Body of pancreas (tissue), 4 donors: ENCODE measurements around the gene HGFAC. TPM values are rescaled to one million over a fixed set of nuclear protein-coding genes. Genes with fewer than 3 reads are reported as not detected.
A peak's percentile ranks its signal among the peaks of the same experiment; 100 is the strongest.

Experiments
- ATAC-seq: fragments of 150-250 bp; one replicate; pipeline ENCODE4 v1.9.1; 2016
- DNase-seq, 4 donors: peaks; one replicate each; pipeline ENCODE4 v3.0.0-alpha.2; 2019
- H3K27ac ChIP-seq, 4 donors: fragments of 200-600 bp; sonication (generic); 1 replicate in 3 of 4; 2 replicates in 1 of 4; pipeline versions ENCODE4 v1.5.1 to v1.6.1; 2016 to 2019; ENCODE audit warnings: mild to moderate bottlenecking in 1 of 4, mixed read lengths in 1 of 4, moderate library complexity in 1 of 4
- H3K27me3 ChIP-seq, 2 donors: fragments of 200-600 bp; sonication (generic); one replicate each; pipeline ENCODE4 v1.6.0; 2016; ENCODE audit warnings: mild to moderate bottlenecking in 1 of 2
- H3K36me3 ChIP-seq, 2 donors: fragments of 200-600 bp; sonication (generic); replicated peaks in 1 of 2; 2 replicates each; pipeline ENCODE4 v1.5.1; 2016; ENCODE audit warnings: low read depth in 2 of 2; ENCODE audit not compliant: insufficient read depth in 1 of 2
- H3K4me1 ChIP-seq: fragments of 200-600 bp; sonication (generic); one replicate; pipeline ENCODE4 v1.6.0; 2016
- H3K4me3 ChIP-seq, 2 donors: fragments of 200-600 bp; sonication (generic); 1 replicate in 1 of 2; 2 replicates in 1 of 2; pipeline ENCODE4 v1.5.1; 2016 to 2019
- H3K9me3 ChIP-seq, 3 donors: fragments of 200-600 bp; sonication (generic); 1 replicate in 2 of 3; 2 replicates in 1 of 3; pipeline ENCODE4 v1.5.1; 2016
- POLR2A ChIP-seq, 3 donors: fragments of 450-650 bp; IDR thresholded peaks; one replicate each; pipeline ENCODE4 v1.6.1; 2016; ENCODE audit warnings: antibody characterized with exemption in 3 of 3, mild to moderate bottlenecking in 2 of 3
- WGBS, 2 donors: methylation state at CpG; one replicate each; pipeline ENCODE4 v1.1.5; 2017; 5-methylcytosine and 5-hydroxymethylcytosine counted together
- intact Hi-C: fragments of 100-400 bp; cut with DNase I; formaldehyde crosslinking; loops from one replicate; pipeline ENCODE4 v1.15.1; 2023
- total RNA-seq, 2 donors: library from RNA; depleted of rRNA; stranded (reverse); fragments of >200 nt; gene quantifications; one replicate each; pipeline ENCODE4 v1.1.0, GENCODE V29; 2016
- TF ChIP-seq, protein P1 (sequence below), 7 experiments: fragments of 450-650 bp in 4 of 7; fragments of 200-600 bp in 3 of 7; sonication (generic) in 3 of 7; IDR thresholded peaks; one replicate each; pipeline ENCODE4 v1.5.1; 2016 to 2019; ENCODE audit warnings: antibody characterized with exemption in 7 of 7

The HGFAC gene
- total RNA-seq, 2 donors from 2014 or later, result 0.78 TPM; not detected in 1

DNA sequence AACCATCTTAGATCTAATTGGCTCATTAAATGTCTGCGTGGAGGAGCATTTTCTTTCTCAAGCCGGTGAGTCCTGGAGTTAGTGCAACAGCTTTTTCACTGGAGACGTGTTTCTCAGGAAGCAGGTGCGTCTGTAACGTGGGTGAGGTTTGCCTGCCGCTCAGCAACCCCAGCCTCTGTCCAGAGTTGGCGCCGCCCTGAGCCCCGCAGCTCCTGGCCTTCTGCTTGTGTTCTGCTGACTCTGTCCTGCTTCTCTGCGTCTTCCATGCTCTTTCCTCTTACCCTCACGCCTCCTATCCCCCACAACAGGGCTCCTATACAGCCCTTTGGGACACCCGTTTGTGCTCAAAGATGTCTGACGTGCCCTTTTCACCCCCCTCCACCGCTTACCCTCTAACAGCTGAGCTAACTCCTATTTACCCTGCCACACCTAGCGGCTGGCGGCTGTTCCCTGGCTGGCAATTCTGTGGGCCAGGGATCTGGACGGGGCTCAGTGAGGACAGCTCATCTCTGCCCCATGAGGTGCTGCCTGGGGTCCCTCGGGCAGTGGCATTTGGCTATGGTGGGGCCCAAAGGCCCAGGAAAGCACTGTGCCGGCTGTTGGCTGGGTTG lies 40.1 kb downstream of the HGFAC start:
- DNase-seq, result no peak
- intact Hi-C loops, result loop anchor here (2.0 kb wide), 1 partner anchor 137 kb away; no protein-coding TSS in a partner anchor
- H3K4me1 ChIP-seq, result peaks cover 22% of the 10 kb centered on the region

DNA sequence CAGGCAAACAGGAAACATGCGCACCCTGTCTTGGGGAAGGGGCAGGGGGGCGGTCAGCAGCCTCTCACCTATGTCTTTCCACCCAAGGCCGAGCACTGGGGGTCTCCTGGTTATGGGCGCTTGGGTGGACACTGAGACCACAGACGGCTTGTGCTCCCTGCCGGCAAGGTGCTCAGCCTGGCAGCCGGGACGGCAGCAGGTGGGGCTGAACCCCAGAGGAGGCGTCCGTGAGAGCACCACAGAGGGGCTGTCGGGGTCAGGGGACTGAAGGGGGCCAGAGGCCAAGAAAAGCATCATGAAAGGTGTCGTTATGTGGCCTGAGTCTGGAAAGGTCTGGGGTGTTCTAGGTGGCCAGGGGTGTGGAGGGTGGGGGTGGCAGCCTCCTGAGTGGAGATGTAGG lies 40.9 kb downstream of the HGFAC start:
- H3K4me1 ChIP-seq, result peaks cover 22% of the 10 kb centered on the region
- intact Hi-C loops, result loop anchor here (2.0 kb wide), 1 partner anchor 138 kb away; no protein-coding TSS in a partner anchor
- no peak overlapping the region for H3K27ac ChIP-seq
- WGBS, 2 donors, result 87 to 89% methylated on average over 9 to 12 of the region's 12 CpGs
- no peak for DNase-seq
- no peak for ATAC-seq
- H3K27me3 ChIP-seq, result no peaks in the 10 kb centered on the region
- no peak overlapping the region for H3K4me3 ChIP-seq
- H3K9me3 ChIP-seq, result no peaks in the 10 kb centered on the region
- H3K36me3 ChIP-seq, result no peaks in the 10 kb centered on the region
- TF ChIP-seq, protein P1, sequence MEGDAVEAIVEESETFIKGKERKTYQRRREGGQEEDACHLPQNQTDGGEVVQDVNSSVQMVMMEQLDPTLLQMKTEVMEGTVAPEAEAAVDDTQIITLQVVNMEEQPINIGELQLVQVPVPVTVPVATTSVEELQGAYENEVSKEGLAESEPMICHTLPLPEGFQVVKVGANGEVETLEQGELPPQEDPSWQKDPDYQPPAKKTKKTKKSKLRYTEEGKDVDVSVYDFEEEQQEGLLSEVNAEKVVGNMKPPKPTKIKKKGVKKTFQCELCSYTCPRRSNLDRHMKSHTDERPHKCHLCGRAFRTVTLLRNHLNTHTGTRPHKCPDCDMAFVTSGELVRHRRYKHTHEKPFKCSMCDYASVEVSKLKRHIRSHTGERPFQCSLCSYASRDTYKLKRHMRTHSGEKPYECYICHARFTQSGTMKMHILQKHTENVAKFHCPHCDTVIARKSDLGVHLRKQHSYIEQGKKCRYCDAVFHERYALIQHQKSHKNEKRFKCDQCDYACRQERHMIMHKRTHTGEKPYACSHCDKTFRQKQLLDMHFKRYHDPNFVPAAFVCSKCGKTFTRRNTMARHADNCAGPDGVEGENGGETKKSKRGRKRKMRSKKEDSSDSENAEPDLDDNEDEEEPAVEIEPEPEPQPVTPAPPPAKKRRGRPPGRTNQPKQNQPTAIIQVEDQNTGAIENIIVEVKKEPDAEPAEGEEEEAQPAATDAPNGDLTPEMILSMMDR (IDR thresholded peaks at IDR 0.05), result no peak
- no peak for TF ChIP-seq POLR2A (IDR thresholded peaks at IDR 0.05)

More for the DNA sequence above, 40.1 kb downstream of the HGFAC start:
- no peak overlapping the region for H3K27ac ChIP-seq
- no peaks in the 10 kb centered on the region for H3K36me3 ChIP-seq
- WGBS, 2 donors, result 82 to 91% methylated on average over 17 to 19 of the region's 19 CpGs
- H3K4me3 ChIP-seq, result no peak overlapping the region
- H3K27me3 ChIP-seq, result no peaks in the 10 kb centered on the region
- H3K9me3 ChIP-seq, result no peaks in the 10 kb centered on the region
- TF ChIP-seq, protein P1 (IDR thresholded peaks at IDR 0.05), result no peak
- TF ChIP-seq POLR2A (IDR thresholded peaks at IDR 0.05), result no peak
- ATAC-seq, result no peak

DNA sequence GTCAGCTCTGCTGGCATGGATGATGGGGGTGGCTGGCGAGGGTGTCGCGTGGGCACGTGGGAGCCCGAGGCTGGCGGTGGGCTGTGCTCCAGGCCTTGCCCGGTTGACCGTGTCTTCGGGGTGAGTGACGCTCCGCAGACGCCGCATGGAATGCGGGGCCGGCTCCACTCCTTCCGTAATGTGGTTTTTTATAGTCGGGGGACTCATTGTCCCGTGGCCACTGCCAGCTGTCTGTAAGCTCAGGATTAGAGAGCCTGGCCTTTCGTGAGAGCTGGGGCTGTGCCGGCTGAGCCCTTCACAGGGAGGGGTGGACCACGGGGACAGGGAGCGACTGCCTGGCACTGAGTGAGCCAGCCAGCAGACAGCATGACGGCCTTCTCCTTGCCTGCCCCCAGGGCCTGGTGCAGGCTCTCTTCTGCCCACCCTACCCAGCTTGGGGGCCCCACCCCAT lies 41.7 kb downstream of the HGFAC start:
- H3K27me3 ChIP-seq, result no peaks in the 10 kb centered on the region
- H3K4me1 ChIP-seq, result peaks cover 22% of the 10 kb centered on the region
- no peaks in the 10 kb centered on the region for H3K36me3 ChIP-seq
- DNase-seq, result no peak
- no peak for TF ChIP-seq POLR2A (IDR thresholded peaks at IDR 0.05)
- TF ChIP-seq, protein P1 (IDR thresholded peaks at IDR 0.05), result no peak
- ATAC-seq, result no peak
- intact Hi-C loops, result loop anchor here (2.0 kb wide), 1 partner anchor 139 kb away; no protein-coding TSS in a partner anchor
- peak overlapping the region in 1 of 4 donors; percentile 16 for H3K27ac ChIP-seq
- H3K9me3 ChIP-seq, result no peaks in the 10 kb centered on the region
- 64 to 94% methylated on average over 19 to 23 of the region's 23 CpGs for WGBS, 2 donors
- no peak overlapping the region for H3K4me3 ChIP-seq

DNA sequence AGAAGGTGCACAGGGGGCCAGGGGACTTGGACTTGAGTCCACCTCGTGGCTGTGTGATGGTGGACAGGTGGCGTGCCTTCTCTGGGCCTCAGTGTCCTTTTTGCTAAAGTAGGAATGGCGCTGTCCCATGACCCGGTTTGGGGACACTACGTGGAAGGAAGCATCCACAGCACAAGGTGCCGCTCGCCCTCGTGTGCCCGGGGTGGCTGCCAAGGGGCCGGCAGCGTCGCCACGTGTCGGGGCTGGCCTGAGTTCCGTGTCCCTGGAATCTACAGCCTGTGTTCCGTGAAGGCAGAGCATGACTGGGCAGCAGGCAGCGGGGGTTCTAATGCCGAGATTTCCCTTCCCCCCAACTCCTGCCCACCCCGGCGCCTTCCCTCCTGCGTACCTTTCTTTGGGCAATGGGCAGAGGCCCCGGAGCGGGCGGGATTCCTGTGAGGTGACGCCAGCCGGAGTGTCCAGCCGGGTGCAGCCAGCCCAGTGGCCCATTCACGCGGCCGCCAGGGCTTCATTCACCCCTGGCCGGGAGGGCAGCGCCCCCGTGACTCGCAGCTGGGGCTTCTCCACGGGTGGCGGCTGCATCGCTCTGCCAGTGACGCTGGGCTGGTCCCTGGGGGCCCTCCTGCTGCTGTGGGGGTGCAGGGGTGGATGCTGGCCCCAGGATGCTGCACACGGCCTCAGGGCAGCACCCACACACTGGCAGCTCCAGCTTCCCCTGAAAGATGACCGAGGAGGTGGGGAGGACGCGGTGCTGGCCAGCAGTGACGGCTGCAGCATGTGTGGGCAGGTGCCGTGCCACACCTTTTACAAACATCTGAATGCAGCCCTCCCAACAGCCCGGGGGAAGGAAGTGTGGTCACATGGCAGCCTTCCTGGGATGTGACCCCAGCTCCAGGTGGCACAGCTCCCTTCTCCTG lies 42.5 kb downstream of the HGFAC start:
- peak overlapping the region in 1 of 4 donors; percentile 16 for H3K27ac ChIP-seq
- no peaks in the 10 kb centered on the region for H3K27me3 ChIP-seq
- peak in 1 of 3 donors; percentile 14 for TF ChIP-seq POLR2A (IDR thresholded peaks at IDR 0.05)
- TF ChIP-seq, protein P1 (IDR thresholded peaks at IDR 0.05), result no peak
- H3K4me1 ChIP-seq, result peaks cover 22% of the 10 kb centered on the region
- no peaks in the 10 kb centered on the region for H3K36me3 ChIP-seq
- 66 to 77% methylated on average over 15 to 43 of the region's 45 CpGs for WGBS, 2 donors
- DNase-seq (peak in 3 of 4 donors; percentile 25 to 50 (median 39)), ATAC-seq (peak; percentile 39)
- H3K9me3 ChIP-seq, result no peaks in the 10 kb centered on the region
- intact Hi-C loops, result no loop called here
- H3K4me3 ChIP-seq, result no peak overlapping the region
